Measurements from ENCODE around the gene ZNF503.
A peak's percentile ranks its signal among the peaks of the same experiment; 100 is the strongest.

ZNF503 gene

DNA sequence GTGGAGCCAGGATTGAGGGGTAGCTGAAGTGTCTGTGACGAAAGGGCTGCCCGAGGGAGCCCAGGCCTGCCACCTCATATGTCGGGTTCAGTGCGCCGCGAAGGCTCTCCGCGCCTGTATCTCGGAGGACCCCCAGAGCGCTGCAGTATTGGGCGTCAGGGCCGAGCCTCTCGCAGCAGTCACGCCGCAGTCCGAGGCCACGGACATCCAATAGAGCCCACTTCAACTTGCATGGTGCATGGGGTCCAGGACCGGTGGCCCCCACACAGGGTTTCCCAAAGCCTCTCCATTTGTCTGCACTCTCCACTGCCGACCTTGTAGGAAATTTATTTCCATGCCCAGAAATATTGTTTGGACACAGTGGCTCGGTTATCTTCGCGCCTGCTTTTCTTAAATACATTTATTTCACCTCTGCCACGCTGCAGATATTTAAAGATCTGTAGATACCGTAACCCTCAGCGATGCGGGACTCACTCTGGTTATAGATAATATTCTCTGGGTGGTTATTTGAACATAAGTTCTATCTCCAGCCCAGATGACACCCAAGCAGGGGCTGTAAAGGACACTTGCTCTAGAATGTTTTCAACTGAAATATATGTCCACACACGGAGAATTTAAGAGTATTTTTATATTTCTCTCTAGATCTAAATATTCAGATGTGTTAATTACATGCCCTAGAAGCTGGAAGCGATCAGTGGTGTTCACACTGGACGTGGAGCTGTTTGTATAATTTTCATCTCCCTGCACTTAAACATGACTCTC is 5.1 kb upstream of the ZNF503 start:
- Histone ChIP-seq H3K9ac (ENCODE audit: low read length in 2 of 2) (no peak overlapping the region), H3K27ac (ENCODE audit: low read length) (no peak overlapping the region), H3K9me3 (ENCODE audit: control insufficient read depth in 2 of 2, low read length in 2 of 2) (peaks cover 0 to 3% of the 10 kb centered on the region in 2 donors), H3K27me3 (ENCODE audit: control insufficient read depth in 1 of 2, insufficient read depth in 2 of 2, low read length in 2 of 2) (peaks cover 0 to 2% of the 10 kb centered on the region in 2 donors), H3K4me3 (ENCODE audit: low read length in 2 of 2) (no peak overlapping the region), H3K36me3 (ENCODE audit: control insufficient read depth in 2 of 2, insufficient read depth in 2 of 2, low read length in 2 of 2) (no peaks in the 10 kb centered on the region), H3K4me1 (ENCODE audit: control insufficient read depth, insufficient read depth, low read length) (peaks cover 43% of the 10 kb centered on the region)

- Histone ChIP-seq H3K27me3 (ENCODE audit: control insufficient read depth in 1 of 2, insufficient read depth in 2 of 2, low read length in 2 of 2) (peaks cover 0 to 2% of the 10 kb centered on the region in 2 donors), H3K36me3 (ENCODE audit: control insufficient read depth in 2 of 2, insufficient read depth in 2 of 2, low read length in 2 of 2) (no peaks in the 10 kb centered on the region), H3K9ac (ENCODE audit: low read length in 2 of 2) (no peak overlapping the region), H3K4me1 (ENCODE audit: control insufficient read depth, insufficient read depth, low read length) (peaks cover 43% of the 10 kb centered on the region), H3K4me3 (ENCODE audit: low read length in 2 of 2) (no peak overlapping the region), H3K27ac (ENCODE audit: low read length) (no peak overlapping the region), H3K9me3 (ENCODE audit: control insufficient read depth in 2 of 2, low read length in 2 of 2) (peaks cover 0 to 3% of the 10 kb centered on the region in 2 donors)
Observed at GRCh38 chr10:75405598-75406461, 4.3 kb upstream of the ZNF503 start.

DNA sequence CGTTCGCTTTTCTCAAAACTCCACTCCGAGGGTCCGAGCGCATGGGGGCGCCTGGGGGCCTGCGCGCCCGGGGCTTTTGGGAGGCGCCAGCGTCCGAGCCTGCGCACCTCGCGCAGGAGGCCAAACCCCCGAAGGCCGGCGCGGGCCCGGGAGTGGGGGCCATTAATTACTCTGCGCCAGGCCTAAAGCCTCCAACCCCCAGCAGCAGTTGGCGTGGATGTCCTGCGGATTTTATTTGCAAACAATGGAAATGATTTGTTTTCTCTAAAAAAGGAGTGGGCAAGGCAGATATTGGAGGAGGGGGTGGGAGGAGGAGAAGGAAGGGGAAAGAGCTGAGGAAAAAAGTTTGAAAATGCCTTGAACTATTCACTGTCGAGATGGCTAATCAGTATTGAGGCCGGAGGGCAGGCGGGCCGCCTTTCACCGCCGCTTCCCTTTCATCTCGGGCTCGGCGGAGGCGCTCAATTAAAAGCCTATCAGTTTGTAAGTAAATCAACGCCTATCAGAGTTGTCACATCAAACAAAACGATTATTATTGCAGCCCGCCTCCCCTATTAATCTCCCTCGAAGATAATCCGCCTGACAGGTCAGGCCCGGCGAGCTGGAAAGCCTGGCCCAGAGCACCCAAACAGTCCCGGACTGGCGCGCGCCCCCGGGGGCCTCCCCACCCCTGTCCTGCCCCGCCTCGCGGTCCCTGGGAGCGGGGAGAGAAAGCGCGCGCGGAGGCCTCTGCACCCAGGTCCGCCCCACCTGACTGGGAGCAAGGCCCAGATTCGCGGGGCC is 3.4 kb upstream of the ZNF503 start:
- Histone ChIP-seq H3K4me1 (ENCODE audit: control insufficient read depth, insufficient read depth, low read length) (peaks cover 39% of the 10 kb centered on the region), H3K27ac (ENCODE audit: low read length) (peak overlapping the region; percentile 6), H3K36me3 (ENCODE audit: control insufficient read depth in 2 of 2, insufficient read depth in 2 of 2, low read length in 2 of 2) (no peaks in the 10 kb centered on the region), H3K9me3 (ENCODE audit: control insufficient read depth in 2 of 2, low read length in 2 of 2) (peaks cover 0 to 3% of the 10 kb centered on the region in 2 donors), H3K4me3 (ENCODE audit: low read length in 2 of 2) (peak overlapping the region in 1 of 2 donors; percentile 94), H3K27me3 (ENCODE audit: control insufficient read depth in 1 of 2, insufficient read depth in 2 of 2, low read length in 2 of 2) (peaks cover 0 to 2% of the 10 kb centered on the region in 2 donors), H3K9ac (ENCODE audit: low read length in 2 of 2) (peak overlapping the region in 1 of 2 donors; percentile 33)

DNA sequence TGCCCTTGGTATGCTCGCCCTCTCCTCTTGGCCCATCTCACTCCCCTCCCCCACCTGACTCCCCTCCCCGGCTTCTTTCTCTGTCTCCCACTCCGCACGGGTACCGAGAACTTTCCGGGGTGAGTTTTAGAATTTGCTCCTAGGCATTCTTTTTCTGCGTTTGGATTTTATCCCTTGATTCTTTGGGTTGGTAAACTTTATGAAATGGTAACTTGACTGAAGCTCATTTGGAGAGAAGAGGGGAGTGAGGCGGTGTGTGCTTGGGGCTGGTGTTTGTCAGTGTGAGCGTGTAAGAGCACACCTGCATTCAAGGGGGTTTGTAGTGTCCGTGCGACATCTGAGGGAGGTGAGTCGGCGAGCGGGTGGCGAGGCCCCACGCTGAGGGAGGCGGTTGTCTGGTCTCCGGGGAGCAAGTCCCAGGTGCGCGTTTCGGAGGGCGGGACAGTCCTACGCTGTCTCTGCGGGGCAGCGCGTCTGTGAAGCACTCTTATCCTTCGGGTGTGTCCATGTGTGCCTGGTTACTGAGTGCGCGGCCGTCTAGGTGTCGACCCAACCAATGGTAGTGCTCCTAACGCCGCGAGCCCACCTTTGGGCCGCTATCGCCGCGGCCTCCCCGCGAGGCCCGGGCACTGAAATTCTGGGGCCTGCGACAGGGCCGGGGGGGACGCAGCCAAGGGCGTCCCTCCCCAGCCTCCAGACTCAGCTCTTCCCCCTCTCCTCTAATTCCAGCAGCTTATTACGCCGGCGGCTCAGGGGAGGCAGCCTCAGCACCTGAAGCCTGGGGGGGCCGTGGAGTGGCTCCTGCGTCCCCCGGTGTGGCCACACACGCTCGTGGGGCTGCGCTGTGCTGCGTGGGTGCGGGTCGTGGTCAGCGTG is 2.6 kb upstream of the ZNF503 start:
- peak overlapping the region; percentile 88 for H3K27ac ChIP-seq (ENCODE audit: low read length)
- H3K4me3 ChIP-seq (ENCODE audit: low read length in 2 of 2) = peak overlapping the region; percentile 94 to 96
- peaks cover 0 to 3% of the 10 kb centered on the region in 2 donors for H3K9me3 ChIP-seq (ENCODE audit: control insufficient read depth in 2 of 2, low read length in 2 of 2)
- H3K4me1 ChIP-seq (ENCODE audit: control insufficient read depth, insufficient read depth, low read length) = peaks cover 39% of the 10 kb centered on the region
- H3K9ac ChIP-seq (ENCODE audit: low read length in 2 of 2) = peak overlapping the region; percentile 47 to 90
- H3K36me3 ChIP-seq (ENCODE audit: control insufficient read depth in 2 of 2, insufficient read depth in 2 of 2, low read length in 2 of 2) = no peaks in the 10 kb centered on the region
- H3K27me3 ChIP-seq (ENCODE audit: control insufficient read depth in 1 of 2, insufficient read depth in 2 of 2, low read length in 2 of 2) = peaks cover 0 to 2% of the 10 kb centered on the region in 2 donors

GRCh38 chr10:75403144-75403938 is 1.8 kb upstream of the ZNF503 start:
- Histone ChIP-seq H3K27me3 (ENCODE audit: control insufficient read depth in 1 of 2, insufficient read depth in 2 of 2, low read length in 2 of 2) (peaks cover 0 to 2% of the 10 kb centered on the region in 2 donors), H3K4me3 (ENCODE audit: low read length in 2 of 2) (peak overlapping the region; percentile 94 to 96), H3K9me3 (ENCODE audit: control insufficient read depth in 2 of 2, low read length in 2 of 2) (peaks cover 0 to 3% of the 10 kb centered on the region in 2 donors), H3K9ac (ENCODE audit: low read length in 2 of 2) (peak overlapping the region; percentile 80 to 90), H3K36me3 (ENCODE audit: control insufficient read depth in 2 of 2, insufficient read depth in 2 of 2, low read length in 2 of 2) (no peaks in the 10 kb centered on the region), H3K27ac (ENCODE audit: low read length) (peak overlapping the region; percentile 88), H3K4me1 (ENCODE audit: control insufficient read depth, insufficient read depth, low read length) (peaks cover 42% of the 10 kb centered on the region)

GRCh38 chr10:75402486-75403143 is 1.1 kb upstream of the ZNF503 start:
- Histone ChIP-seq H3K27ac (ENCODE audit: low read length) (peak overlapping the region; percentile 88), H3K4me1 (ENCODE audit: control insufficient read depth, insufficient read depth, low read length) (peaks cover 43% of the 10 kb centered on the region), H3K27me3 (ENCODE audit: control insufficient read depth in 1 of 2, insufficient read depth in 2 of 2, low read length in 2 of 2) (peaks cover 0 to 2% of the 10 kb centered on the region in 2 donors), H3K9me3 (ENCODE audit: control insufficient read depth in 2 of 2, low read length in 2 of 2) (peaks cover 0 to 3% of the 10 kb centered on the region in 2 donors), H3K9ac (ENCODE audit: low read length in 2 of 2) (peak overlapping the region; percentile 80 to 90), H3K36me3 (ENCODE audit: control insufficient read depth in 2 of 2, insufficient read depth in 2 of 2, low read length in 2 of 2) (no peaks in the 10 kb centered on the region), H3K4me3 (ENCODE audit: low read length in 2 of 2) (peak overlapping the region; percentile 94 to 96)

DNA sequence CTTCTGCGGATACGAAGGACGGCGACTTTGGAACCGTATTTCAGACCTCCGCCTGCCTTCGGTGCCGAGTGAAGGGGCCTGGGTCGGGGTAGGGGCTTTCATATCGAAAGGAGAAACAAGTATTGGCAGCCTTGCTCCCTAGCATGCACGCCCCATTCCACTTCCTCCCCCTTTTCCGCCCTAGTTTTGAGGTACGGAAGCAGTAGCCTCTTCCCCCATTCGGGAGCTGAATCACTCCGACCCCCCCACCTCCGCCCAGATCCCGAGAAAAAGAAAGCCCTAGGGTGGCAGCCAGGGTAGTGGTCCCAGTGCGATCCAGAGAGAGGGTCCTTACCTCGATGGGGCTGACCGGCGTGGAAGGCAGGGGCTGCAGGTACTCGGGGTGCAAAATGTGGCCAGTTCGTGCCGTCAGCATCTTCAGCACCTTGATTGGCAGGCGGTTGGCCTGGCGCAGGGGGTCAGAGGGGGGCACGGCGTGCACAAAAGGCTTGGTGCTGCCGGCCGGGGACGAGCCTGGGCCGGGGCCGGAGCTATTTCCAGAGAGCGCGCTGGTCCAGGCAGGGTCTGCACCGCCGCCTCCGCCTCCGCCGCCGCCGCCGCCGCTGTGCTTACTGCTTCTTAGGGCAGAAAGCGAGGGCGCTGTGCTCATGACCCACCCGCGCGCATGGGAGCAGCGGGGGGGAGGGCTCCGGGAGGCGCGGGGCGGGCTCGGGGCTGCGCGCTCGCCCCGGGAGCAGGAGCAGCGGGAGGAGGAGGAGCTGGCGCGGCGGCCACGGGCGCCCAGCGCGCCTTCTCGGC is 594 bp downstream of the ZNF503 start:
- peaks cover 41% of the 10 kb centered on the region for H3K4me1 ChIP-seq (ENCODE audit: control insufficient read depth, insufficient read depth, low read length)
- H3K4me3 ChIP-seq (ENCODE audit: low read length in 2 of 2) = peak overlapping the region; percentile 94 to 96
- peak overlapping the region; percentile 88 for H3K27ac ChIP-seq (ENCODE audit: low read length)
- no peaks in the 10 kb centered on the region for H3K36me3 ChIP-seq (ENCODE audit: control insufficient read depth in 2 of 2, insufficient read depth in 2 of 2, low read length in 2 of 2)
- H3K9me3 ChIP-seq (ENCODE audit: control insufficient read depth in 2 of 2, low read length in 2 of 2) = no peaks in the 10 kb centered on the region
- peaks cover 0 to 2% of the 10 kb centered on the region in 2 donors for H3K27me3 ChIP-seq (ENCODE audit: control insufficient read depth in 1 of 2, insufficient read depth in 2 of 2, low read length in 2 of 2)
- H3K9ac ChIP-seq (ENCODE audit: low read length in 2 of 2) = peak overlapping the region; percentile 80 to 82

DNA sequence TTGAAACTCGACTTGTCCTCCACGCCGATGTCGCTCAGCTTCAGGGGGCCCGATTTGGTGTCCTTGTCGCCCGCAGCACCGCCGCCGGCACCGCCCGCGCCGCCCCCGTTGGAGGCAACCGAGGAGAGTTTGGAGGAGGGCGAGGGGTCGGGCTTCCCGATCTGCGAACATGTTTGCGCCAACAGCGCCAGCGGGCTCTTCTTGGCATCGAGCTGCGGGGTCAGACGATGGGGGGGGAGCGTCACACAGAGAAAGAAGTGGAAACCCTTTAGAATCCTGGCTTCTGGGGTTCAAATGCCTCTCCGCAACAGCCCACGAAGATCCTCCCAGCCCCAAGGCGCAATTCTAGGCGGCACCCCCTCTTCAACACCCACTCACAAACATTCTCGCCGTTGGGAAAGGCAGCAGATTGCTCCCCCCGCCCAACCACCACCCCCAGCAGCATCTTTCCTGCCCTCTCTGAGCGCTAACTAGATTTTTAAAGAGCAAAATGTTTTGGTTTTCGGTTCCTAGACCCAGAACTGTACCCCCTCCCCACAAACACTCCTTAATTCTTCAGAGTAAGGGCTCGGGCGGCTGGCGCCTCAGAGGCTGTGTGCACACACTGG is 1.3 kb downstream of the ZNF503 start:
- peaks cover 47% of the 10 kb centered on the region for H3K4me1 ChIP-seq (ENCODE audit: control insufficient read depth, insufficient read depth, low read length)
- peak overlapping the region; percentile 94 to 96 for H3K4me3 ChIP-seq (ENCODE audit: low read length in 2 of 2)
- no peaks in the 10 kb centered on the region for H3K36me3 ChIP-seq (ENCODE audit: control insufficient read depth in 2 of 2, insufficient read depth in 2 of 2, low read length in 2 of 2)
- no peaks in the 10 kb centered on the region for H3K9me3 ChIP-seq (ENCODE audit: control insufficient read depth in 2 of 2, low read length in 2 of 2)
- peak overlapping the region; percentile 88 for H3K27ac ChIP-seq (ENCODE audit: low read length)
- peaks cover 0 to 2% of the 10 kb centered on the region in 2 donors for H3K27me3 ChIP-seq (ENCODE audit: control insufficient read depth in 1 of 2, insufficient read depth in 2 of 2, low read length in 2 of 2)
- peak overlapping the region; percentile 80 to 82 for H3K9ac ChIP-seq (ENCODE audit: low read length in 2 of 2)

Data from stomach smooth muscle (tissue), 2 donors.